Kasumi-1 (cell line): ENCODE measurements around the gene RASA1.
A peak's percentile ranks its signal among the peaks of the same experiment; 100 is the strongest.

Experiments
- DNase-seq, 2 experiments: peaks; one replicate each; lab custom pipeline; 2025; lab: John Stamatoyannopoulos, UW

RASA1 gene

DNA sequence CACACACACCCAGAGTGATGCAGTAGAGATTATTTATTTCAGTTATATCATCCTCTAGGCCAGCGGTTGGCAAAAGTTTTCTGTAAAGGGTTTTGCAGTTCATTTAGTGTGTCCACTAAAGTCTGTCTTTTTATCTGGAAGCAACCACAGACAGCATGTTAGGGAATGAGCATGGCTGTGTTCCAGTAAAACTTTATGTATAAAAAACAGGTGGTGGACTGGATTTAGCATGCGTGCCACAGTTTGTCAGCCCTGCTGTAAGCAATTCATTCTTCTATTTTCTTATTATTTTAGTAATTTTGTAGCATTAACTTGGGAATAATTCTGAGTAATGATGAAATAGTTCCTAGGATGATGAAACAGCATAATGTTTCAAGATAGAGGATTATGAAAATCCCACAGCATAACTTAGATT lies 93.4 kb downstream of the RASA1 start:
- DNase-seq, result no peak

DNA sequence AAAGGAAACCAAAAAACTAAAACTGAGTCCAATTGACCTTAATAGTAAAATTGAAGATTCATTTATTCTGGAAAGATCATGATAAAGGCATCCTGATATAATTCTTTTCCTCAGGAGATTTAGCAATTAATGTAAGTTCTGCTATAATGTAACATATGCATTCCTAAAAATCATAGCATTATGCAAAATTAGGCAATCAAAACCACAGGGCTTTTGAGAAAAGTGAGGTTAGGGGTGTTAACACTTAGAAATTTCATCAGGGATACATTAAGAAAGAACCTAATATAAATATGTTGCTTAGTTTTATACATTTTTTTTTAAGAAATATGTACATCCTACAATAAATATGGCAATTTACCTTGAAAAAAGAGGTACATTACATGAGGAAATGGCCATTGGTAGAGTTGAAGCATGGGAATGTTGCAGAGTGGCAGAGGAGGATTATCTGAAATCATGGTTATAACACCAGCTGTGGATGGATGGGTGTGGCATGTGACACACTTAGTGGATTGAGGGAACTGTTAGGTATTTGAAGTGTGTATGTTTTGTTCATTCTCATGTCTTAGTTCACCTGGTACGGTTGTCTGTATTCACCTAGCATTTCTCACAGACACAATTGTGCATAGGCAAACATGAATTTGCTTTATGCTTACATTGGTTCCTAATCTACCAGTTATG lies 94.0 kb downstream of the RASA1 start:
- DNase-seq, result no peak

DNA sequence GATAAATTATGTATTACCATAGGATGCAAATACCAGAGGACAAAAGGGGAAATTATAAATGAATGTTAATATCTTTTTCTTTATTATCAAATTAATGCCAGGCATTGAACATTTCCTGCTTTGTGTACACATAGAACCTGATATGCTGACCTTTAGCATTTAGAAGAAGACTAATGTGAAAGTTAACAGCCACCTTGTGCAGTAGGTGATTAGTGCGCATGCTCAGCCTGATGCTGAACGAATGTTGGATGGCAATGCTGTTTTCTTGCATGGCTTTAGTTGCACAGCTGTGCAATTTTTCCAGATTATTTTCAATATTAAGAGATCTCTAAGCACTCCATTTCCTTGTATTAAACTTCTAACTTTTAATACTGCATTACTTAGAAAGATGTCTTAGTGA lies 99.6 kb downstream of the RASA1 start:
- no peak for DNase-seq

DNA sequence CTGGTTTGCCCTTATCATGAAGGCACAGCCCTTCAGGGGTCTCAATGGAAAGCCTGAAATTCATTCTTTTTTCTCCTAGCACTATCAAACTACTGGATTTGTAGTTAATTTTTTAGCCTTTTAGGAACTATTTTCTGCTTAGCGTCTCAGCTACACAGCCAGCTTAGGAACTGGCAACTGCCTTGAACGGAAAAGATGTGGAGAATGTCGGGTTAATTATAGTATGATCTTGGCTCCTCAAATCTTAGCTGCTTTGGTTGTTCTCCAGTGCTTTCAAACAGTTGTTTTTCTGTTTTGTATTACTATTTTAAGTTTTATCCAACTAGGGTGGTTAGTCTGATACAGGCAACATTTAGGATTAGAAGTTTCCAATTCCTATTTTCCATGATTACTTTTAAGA lies 100.9 kb downstream of the RASA1 start:
- DNase-seq, result no peak

DNA sequence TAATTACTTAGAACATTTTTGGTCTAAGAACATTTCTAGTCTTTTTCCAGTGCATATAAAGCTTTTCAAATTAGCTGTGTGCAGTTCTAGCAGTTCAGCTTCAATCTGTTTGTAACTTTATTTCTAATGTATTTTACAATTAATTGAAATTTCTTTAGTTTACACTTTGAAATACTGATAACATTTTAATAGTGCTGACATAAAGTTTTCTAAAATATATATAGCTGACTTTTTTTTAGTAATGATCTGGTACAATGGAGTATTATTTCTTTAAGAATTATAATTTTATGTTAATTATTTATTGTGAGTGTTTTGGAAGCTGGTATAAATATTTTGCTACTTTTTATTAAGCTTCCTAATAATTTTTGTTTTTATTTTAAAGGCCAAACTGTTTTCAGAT lies 101.7 kb downstream of the RASA1 start:
- DNase-seq, result no peak

DNA sequence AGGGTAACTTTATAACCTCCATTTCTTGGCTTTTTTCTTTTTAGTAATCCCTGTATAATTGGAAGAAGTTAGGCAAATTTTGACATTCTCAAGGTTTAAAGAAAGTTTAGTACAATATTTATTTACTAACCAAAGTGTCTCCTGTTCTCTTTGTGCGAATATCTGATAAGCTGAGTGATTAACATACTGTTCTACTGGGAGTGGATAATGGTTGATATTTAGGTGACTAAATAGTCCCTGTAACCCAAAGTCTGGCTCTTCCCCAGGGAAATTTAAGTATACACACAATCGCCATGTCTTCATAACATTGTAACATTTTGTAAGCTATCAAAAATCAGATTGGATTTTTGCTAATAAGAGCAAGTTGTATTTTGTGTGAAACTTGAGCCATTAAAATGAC lies 105.0 kb downstream of the RASA1 start:
- no peak for DNase-seq

DNA sequence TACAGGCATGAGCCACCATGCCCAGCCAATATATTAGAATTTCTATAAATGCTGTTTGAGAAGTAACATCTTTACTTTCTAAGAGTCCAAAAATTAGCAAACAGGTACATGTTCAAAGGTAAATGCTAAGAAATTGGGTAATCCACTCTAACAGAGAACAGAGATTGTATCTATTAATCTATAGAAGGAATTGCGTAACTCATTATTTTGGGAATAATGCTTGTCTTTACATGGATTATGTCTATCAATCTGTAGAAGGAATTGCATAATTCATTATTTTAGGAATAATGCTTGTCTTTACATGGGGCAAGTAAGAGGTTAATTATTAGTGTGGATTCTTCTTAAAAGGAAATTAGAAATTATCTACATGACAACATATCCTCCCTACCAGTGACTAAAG lies 114.5 kb downstream of the RASA1 start:
- DNase-seq, result no peak

DNA sequence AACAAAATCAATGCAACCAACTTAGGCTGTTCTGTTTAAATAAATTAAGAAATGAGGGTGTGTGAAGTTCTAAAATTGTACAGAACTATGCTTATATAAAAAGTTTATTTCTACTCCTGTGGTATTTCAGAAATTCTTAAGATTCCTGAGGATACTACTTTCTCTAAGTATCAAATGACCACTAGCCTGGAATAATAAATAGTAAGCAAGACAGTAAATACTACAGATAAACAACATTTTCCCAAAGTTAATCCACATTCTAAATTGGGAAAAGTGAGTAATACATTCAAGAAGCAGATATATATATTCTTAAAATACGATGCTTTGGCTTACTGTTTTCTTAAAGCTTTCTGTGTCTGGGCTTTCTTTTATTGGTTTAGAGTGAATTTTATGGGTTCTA lies 115.5 kb downstream of the RASA1 start:
- no peak for DNase-seq

DNA sequence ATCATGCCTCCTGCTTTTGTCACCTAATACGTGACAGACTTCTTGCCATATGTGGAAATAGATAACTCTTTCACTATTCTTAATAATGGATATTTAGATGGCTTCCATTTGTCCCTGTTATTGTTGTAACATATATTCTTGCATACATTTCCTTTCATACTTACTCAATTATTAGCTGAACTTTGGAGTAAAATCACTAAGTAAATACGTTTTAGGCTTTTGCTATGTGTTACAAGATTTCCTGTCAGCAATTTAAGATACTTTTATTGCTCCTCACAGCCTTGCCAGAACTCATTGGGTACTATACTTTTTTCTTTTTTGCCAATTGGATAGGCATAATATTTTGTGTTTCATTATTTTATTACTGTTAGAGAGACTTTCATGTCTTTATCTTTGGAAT lies 118.1 kb downstream of the RASA1 start:
- no peak for DNase-seq

DNA sequence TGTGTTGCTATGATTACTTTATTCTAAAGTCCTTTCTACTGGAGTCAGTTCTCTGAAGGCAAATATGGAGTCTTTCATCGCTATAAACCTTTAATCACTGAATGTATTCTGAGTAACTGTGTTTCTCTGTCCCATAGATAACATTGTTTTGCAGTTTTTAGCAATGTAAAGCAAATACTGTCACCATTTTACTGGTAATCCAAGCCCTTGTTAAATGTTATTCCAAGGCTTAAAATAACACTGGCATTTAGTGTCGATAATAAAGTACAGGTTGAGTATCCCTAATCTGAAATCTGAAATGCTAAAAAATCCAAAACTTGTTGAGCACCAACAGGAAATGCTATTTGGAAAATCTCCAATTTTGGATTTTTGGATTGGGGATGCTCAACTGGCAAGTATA lies 120.4 kb downstream of the RASA1 start:
- DNase-seq, result no peak

DNA sequence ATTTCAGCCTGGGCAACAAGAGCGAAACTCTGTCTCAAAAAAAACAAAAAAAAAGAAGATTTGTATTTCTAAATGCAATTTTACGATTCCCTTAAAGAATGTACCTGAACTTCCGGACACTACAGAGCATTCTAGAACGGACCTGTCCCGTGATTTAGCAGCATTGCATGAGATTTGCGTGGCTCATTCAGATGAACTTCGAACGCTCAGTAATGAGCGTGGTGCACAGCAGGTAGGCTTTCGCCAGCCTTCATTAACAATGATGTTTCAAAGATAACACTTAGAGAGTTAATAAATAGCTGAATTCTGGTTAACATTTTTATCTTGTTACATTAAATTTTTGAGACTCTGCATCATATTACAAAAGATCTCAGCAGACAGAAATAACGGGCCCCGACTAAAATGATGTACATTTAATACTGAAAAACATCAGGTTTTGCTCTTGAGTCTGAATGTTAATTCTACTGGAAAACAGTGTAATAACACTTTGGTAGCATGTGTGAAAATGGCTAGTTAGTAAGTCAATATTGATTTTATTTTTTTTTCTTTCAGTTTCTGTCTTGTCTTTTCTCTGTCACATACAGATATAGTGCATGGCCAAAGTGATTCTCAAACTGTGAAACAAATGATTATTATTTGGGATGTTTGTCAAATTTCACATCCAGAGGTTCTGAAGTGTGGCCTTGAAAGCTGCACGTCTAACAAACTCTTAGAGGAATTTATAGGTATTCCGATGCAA lies 121.8 kb downstream of the RASA1 start:
- no peak for DNase-seq

DNA sequence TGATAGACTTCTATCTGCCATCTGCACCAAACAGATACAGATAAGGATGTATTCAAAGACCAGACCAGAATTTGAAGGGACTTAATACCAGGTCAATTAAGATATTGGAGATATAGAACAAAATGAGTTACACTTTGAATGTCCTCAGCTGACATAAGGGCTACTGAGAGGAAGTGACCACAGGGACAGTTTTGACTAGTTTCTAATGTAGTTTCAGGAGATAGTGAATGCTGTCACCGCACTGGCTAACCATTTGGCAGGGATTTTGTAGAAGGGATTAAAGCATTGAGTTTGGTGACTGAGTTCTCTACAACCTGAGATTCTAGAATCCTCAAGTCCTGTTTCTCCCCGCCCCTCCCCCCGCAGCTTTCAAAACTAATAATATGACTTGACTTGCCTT lies 122.4 kb downstream of the RASA1 start:
- DNase-seq, result no peak

DNA sequence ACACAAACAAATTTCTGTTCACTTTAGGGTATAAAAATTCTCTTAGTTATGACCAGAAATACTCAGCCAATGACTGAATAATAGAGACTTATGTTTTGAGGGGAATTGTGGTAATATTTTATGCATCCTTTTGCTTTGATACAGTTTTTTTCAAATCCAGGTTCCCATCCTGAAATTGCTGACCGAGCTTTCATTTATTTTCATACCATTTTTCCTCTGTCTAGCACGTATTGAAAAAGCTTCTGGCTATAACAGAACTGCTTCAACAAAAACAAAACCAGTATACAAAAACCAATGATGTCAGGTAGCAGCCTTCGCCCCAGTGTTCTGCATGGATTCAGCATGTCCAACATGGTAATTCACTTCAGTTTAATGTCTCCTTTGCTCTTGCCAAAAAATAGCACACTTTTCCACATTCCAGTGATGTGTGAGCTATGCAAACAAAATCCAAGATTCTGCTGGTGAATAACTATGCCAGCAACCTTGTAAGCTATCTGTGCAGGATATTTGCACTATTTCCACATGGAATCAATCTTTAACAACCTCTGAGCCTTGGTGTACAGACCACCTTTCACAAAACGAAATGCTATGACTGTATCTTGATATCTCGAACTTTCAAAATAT lies 123.0 kb downstream of the RASA1 start:
- no peak for DNase-seq

DNA sequence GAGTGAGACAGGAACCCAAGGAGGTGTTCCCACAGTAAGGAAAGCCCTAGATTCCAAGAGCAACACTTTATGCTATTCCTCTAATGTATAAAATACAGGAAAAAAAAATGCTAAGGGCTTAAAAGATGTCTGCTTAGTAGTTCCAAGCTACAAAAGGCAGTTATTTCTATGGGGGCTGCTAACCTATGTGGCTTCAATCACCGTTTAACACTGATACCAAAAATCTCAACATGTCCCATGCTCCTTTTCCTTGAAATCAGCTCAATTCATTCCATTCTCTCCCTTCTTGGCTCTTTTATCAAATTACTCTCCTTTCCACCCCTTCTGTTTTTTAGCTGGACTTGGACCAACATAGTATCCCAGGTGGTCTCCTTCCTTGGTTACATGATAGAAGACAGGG lies 124.5 kb downstream of the RASA1 start:
- DNase-seq, result no peak

DNA sequence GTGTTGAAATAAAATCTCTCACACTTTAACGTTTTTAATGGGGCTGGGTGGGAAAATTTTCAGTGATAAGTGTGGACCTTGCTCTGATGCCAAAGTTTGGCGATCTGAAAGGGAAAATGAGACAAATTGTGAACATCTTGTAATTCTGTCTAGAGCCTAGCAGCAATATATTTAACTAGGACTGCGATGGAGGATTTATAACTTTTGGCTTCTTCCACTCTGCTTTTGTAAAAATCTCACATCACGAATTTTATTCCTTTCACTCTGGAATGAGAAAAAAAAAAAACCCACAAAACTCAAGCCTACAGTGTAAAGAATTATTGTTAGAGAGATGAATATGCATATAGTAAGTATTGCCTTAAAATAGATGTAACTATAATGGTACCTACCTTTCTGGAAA lies 125.1 kb downstream of the RASA1 start:
- DNase-seq, result no peak

DNA sequence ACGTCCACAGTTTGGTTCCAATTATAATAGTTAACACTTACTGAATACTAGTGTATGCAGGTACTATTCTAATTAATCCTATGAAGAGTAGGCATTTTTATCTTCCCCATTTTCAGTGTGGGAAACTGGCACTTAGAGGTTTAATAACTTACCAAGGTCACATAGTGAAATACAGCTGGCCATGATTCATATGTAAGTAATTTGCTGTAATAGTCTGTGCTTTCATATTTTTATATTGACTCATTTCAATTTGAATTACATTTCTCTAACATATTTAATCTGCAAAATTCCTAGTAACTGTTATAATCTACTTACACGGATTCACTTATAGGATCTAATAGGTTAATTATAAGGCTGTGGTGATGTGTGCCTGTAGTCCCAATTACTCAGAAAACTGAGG lies 125.6 kb downstream of the RASA1 start:
- no peak for DNase-seq

DNA sequence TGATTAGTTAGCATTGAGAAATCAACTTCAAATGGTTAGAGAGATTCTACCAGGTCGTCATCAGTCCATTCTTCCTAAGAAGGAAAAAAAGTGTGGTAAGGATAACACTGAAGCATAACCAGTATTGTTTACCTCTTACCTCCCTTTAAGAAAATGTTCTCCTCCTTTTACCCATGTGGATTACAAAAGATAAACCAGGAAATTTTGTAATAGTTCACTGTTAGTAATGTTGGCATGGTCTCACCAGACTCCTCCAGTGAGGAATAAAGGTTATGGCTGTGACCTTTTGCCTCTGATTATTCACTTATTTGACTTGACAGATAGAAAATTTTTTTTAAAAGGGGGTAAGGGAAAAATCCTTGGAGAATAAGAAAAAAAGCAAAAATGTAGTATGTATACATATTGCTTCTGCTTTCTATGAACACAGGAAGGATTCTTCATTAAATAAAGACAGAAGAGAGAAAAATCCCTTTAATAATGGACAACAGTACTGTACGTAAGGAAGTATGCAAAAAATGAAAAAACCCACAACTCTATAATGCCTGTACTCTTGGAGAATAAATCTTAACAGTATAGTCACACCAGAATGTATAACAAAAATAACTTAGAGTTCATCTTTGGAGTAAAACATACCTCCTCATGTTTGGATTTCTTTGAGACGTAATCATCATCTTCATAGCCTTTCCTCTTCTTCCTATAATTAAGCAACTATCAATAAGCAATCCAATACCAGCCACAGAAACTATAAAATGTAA lies 126.9 kb downstream of the RASA1 start:
- no peak for DNase-seq

DNA sequence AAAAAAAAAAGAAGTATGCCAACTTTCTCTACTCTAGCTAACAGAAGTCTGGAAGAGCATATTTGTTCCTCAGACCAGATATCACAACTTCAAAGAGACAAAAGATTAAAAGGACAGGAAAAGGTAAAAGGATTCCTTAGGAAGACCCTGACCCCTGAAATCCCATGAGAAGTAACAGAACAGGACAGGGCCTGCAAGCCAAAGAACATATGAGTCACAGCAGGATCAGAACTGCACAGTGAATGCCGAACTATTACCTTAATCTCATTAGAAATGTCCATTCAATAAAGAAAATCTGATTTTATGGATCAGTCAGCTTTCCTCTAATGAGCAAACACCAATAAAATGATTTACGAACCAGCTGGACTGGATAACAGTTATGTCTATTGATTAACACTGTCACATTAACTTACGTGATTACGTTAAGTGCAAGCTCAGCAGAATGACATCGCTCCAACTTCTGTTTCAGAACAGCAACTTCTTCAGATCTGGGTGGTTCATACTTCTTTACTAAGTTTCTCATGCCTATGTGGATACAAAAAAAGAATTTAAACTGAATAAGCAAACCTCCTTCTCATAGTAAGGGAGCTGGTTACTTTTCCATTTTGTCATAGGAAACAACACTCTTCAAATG lies 131.4 kb downstream of the RASA1 start:
- no peak for DNase-seq

DNA sequence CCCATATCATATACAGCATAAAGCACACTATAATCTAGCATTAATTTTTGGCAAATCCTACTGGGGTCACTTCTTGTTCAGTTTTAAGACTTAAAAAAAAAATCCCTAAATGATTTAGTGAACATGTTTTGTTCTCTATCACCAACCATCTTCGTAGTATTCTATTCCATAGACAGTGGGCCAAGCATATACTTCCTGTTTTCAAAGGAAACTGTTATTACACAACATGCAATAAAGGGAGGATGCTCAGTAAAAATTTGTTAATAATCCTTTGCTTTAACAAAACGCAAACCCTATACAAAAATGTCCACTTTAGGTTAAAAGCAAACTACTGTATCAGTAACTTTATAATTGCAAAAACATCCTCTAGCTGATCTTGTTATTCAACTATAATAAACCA lies 132.0 kb downstream of the RASA1 start:
- DNase-seq, result peak; percentile 33 to 44

DNA sequence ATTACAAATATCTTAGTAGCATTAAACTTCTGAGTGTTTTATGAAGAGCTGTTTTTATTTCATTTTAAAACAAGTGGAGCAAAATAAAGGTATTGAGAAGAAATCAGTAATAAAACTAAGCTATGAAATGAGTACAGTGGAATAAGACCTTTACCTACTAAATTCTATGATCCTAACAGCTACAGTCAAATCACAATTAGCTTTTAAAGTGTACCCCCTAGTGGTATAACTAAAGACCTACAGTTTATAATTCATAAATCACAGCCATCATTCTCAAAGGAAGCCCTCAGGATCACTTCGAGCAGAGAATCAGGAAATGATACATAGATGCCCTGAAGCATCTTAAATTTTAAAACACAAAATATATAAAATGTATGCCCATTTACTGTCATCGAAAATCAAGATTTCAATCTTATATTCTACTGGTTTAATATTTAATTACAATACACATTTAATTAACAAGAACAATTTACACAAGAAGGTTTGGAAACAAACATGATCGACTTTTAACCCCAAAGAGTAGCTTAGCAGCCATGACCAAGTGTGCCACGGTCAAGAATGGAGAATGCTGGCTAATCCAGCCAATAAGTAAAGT lies 132.7 kb downstream of the RASA1 start:
- peak; percentile 71 for DNase-seq

DNA sequence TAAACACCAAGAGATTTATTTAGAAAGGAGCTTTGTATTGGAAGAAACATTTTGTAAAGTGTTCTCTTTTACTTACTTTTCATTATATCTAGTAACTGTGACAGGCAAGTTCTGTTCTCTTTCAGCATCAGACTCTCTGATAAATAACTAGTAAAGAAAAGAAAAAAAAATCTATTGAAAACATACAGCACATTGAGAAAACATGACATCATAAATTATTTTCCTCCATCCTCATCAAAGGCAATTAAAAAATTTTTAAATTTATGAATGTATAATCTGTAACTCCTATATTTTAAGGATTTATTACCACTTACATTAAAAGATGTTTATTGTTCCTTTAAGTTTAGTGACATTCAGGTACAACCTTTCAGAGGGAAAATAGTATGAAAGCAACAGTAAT lies 133.9 kb downstream of the RASA1 start:
- no peak for DNase-seq

DNA sequence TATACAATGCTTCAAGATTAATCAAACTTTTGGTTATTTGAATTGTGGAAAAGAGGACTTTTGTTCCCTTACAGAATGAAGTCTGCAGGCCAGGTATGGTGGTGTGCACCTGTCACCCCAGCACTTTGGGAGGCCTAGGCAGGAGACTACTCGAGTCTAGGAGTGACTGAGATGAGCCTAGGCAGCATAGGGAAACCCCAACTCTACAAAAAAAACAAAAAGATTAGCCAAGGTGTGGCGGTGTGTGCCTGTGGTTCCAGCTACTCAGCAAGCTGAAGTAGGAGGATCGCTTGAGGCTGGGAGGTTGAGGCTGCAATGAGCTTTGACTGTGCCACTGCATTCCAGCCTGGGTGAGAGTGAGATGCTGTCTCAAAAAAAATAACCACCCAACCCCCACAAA lies 135.7 kb downstream of the RASA1 start:
- no peak for DNase-seq
